HFF-Myc (cell line): ENCODE results near the gene UCK1.

Experiments used
- DNase-seq: peaks from one replicate; pipeline ENCODE4 v3.0.0-alpha.2; 2011; ENCODE audit warnings: low read depth; ENCODE audit errors: extremely low read depth
- H3K4me3 ChIP-seq: replicated peaks from 2 replicates; pipeline ENCODE4 v1.5.1; 2011; ENCODE audit warnings: low read depth, mild to moderate bottlenecking, control low read depth, low read length
- TF ChIP-seq, protein P1 (sequence below): IDR thresholded peaks from 2 replicates; pipeline ENCODE4 v1.5.1; 2012; ENCODE audit warnings: mild to moderate bottlenecking, low read depth, low read length, control low read depth; ENCODE audit errors: missing control alignments

Gene UCK1

DNA sequence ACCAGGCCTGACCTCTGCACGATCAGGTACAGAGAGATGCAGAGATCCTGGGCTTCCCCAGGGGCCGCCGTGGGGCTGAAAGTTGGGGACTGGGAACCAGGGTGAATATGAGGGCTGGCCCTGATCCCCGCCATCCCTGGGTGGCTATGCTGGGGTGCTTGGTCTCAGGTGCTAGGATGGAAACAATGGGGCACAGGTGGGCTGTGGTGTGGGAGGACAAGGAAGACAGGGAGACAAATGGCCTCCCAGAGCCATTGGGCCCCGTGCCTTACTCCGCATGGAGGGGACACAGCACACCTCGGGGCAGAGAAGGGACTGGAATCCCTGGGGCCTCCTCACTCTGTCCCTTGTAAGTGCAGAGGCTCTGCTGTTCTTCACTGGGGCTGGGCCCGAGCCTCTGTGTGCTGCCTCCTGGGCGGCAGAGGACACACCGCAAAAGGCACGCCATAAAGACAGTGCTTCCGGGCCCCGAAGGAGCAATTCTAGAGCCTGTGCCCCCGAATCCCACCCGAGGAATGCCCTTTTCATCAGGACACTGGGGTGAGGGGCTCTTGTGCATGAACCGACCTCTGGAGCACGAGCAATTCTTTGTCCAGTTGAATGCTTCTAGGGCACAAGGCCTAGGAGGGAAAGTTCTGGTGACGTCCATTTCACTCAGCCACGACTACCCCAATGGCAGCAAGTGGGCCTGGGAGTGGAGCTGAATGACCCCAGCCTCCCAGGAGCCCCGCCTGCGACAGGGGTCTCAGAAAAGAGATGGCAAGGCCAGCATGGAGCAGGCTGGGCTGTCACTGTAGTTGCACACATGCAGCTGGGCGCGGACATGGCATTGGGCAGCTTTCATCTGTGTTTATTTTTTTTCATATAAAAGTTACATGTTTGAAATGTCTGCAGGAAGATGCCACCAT, 45.1 kb upstream of the UCK1 start:
- no peak for DNase-seq
- TF ChIP-seq, protein P1, sequence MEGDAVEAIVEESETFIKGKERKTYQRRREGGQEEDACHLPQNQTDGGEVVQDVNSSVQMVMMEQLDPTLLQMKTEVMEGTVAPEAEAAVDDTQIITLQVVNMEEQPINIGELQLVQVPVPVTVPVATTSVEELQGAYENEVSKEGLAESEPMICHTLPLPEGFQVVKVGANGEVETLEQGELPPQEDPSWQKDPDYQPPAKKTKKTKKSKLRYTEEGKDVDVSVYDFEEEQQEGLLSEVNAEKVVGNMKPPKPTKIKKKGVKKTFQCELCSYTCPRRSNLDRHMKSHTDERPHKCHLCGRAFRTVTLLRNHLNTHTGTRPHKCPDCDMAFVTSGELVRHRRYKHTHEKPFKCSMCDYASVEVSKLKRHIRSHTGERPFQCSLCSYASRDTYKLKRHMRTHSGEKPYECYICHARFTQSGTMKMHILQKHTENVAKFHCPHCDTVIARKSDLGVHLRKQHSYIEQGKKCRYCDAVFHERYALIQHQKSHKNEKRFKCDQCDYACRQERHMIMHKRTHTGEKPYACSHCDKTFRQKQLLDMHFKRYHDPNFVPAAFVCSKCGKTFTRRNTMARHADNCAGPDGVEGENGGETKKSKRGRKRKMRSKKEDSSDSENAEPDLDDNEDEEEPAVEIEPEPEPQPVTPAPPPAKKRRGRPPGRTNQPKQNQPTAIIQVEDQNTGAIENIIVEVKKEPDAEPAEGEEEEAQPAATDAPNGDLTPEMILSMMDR = no peak
- no peak overlapping the region for H3K4me3 ChIP-seq

DNA sequence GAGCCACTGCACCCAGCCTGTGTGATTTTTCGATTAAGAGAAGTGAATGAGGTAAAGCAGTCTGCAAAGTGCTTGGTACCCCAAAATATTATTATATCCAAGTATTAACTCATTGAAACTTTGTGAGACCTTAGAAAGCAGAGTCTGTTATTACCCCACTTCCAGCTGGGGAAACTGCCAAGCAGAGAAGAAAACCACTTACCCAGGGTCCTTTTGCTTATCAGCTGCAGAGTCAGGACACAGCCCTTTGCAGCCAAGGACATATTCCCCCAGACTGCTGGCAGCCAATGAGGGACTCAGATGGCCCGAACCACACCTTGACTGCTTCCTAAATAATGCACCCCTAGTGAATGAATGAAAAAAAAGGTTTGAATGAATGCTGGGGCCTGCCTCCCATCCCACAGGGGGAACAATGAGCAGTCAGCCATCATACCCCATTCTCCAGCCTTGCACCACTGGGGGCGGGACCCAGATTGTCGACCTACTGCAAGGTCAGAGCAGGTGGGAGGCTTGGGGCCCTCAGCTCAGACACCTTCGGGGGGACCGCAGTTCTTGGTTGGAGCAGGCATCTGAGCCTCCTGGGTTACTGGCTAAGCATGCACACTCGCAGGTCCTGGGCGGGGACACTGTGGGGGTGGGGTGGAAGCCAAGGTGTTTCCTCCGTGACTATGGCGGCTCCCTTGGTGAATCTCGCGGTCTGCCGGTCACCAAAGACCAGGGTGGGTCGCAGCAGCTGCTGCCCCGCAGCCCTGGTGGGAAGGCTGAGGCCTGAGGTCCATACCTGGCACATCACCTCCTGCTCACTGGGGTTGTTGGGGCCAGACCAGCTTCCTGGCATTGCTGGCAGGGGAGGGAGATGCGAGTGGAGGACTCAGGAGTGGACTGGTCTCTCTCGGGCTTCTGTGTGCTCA, 43.9 kb upstream of the UCK1 start:
- DNase-seq = no peak
- TF ChIP-seq, protein P1 = no peak
- H3K4me3 ChIP-seq = no peak overlapping the region

DNA sequence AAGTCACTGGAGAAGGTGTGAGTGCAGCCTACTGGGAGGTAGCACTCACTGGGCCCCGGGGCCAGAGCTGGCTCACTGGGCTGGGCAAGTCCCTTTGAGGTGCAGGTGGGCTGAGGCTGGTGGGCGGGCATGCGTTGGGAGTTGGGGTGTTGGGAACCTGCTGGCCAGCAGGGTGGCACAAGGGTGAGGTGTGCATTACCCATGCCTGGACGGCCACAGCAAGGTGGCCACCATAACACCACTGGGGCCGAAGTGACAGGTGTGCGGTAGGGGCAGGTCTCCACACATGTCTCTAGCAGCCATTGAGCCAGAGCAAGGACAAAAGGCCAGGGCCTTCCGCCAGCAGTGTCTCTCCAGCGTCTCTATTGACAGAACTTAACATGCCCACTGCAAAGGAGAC, 36.8 kb upstream of the UCK1 start:
- no peak for DNase-seq
- TF ChIP-seq, protein P1 = no peak
- no peak overlapping the region for H3K4me3 ChIP-seq

DNA sequence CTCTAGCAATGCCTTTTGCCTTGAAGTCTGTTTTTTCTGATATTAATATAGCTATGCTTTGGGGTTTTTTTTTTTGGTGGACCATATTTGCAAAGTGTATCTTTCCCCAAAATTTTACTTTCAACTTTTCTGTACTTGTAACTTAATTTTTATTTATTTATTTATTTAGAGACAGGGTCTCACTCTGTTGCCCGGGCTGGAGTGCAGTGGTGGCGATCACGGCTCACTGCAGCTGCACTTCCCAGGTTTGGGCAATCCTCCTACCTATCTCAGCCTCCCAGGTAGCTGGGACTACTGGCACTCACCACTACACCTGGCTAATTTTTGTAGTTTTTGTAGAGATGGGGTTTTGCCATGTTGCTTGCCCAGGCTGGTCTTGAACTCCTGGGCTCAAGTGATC, 35.1 kb upstream of the UCK1 start:
- H3K4me3 ChIP-seq = no peak overlapping the region
- TF ChIP-seq, protein P1 = no peak
- no peak for DNase-seq

DNA sequence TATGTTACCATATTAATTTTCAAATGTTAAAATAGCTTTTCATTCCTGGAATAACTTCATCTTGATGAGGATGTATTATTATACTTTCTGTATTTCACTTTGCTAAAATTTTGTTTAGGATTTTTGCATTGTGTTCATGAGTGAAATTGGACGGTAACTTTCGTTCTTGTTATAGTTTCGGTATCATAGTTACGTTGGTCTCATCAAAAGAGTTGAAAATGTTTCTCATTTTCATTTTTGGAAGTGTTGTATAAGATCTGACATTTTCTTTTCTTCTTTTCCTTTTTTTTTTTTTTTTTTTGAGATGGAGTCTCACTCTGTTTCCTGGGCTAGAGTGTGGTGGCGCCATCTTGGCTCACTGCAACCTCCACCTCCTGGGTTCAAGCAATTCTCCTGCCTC, 34.3 kb upstream of the UCK1 start:
- TF ChIP-seq, protein P1 = no peak
- H3K4me3 ChIP-seq = no peak overlapping the region
- DNase-seq = no peak

DNA sequence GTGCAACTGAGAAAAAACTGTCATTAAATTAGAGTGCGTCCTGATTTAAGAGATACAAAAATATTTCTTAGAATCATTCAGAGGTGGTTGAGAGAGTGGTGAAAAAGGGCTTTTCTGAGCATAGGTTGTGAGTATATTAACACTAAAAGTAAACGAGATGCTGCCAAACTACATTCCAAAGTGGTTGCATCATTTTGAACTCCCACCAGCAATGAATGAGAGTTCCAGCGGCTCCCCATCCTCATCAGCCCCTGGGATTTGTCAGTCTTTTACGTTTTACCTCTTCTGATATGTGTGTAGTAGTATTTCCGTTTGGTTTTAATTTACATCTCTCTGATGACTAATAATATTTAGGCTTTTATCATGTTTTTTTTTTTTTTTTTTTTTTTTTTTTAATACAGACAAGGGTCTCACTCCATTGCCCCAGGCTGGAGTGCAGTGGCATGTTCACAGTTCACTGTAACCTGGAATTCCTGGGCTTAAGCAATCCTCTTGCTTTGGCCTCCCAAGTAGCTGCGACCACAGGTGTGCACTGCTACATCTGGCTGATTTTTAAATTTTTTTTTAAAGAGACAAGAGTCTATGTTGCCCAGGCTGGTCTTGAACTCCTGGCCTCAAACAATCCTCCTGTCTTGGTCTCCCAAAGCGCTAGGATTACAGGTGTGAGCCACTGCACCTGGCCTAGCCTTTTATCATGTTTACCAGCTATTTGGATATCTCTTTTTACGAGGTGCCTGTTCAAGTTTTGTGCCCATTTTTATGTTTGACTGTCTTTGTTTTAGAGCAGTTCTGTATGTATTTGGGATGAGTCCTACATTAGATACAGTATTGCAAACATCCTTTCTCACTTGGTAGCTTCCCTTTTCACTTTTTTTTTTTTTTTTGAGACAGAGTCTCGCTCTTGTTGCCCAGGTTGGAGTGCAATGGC, 31.2 kb upstream of the UCK1 start:
- DNase-seq = no peak
- no peak overlapping the region for H3K4me3 ChIP-seq
- TF ChIP-seq, protein P1 = no peak
